NCI-H1092 (cell line): ENCODE results near the gene RAP1GAP2.
A peak's percentile ranks its signal among the peaks of the same experiment; 100 is the strongest.
"Not testable (repeated sequence)": the region's sequence is repeated elsewhere in the genome, so short reads cannot be mapped to it uniquely, and the experiment has no call there.

Source experiments
- DNase-seq: peaks from one replicate; lab custom pipeline; 2025; lab: John Stamatoyannopoulos, UW

The RAP1GAP2 gene

GRCh38 chr17:2885733-2886132 is 89.5 kb downstream of the RAP1GAP2 start:
- no peak for DNase-seq

DNA sequence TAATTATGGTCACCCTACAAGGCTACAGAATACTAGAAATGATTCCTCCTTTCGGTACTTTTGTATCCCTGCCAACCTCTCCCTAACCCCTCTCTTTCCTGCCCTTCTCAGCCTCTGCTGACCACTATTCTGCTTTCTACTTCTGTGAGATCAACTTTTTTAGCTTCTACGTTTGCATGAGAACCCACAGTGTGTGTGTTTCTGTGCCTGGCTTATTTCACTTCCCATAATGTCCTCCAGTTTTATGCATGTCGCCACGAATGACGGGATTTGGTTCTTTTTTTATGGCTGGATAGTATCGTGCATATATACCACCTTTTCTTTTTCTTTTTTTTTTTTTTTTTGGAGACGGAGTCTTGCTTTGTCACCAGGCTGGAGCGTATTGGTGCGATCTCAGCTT is 92.1 kb downstream of the RAP1GAP2 start:
- DNase-seq, result no peak

DNA sequence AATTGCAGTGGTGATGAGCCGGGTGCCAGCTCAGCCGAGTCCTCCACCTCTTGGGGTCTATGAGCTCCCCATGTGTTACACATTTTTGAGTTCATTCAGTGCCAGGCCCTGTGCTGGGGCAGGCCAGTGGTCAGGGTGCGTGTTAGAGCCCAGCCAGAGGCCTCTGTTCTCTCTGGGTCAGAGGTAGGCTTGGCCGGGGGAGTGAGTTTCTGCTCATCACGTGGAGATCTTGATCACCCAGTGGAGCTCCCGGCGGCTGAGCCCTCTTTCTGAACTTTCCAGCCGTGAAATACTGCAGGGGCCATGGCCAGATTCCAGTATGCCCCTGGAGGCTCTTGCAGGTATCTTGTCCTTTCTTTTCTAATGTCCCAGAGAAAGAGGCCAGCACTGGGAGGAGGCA is 93.0 kb downstream of the RAP1GAP2 start:
- DNase-seq, result no peak

- not testable (repeated sequence) for DNase-seq
Measured at GRCh38 chr17:2890778-2891177, 94.5 kb downstream of the RAP1GAP2 start.

GRCh38 chr17:2892305-2892971 is 96.2 kb downstream of the RAP1GAP2 start:
- no peak for DNase-seq

- DNase-seq, result no peak
Measured at GRCh38 chr17:2893422-2893914, 97.2 kb downstream of the RAP1GAP2 start.

DNA sequence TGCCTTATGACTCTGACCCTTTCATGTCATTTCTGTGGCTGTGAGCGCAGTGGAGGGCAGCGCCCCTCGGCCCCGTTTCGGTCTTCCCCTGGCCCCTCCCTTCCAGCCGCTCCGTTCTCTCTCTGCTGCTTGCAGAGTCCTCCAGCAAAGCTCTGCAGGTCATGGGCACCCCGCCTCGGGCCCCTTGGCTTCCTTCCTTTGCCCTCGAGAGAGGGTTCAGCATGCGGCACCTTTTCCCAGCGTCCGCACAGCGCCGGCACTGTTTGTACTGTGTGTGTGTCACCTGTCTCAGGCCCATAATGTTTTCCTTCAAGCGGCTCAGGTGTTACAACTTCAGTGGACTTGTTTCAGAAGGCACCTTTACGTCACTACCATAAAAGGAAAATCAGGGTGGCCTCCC is 98.5 kb downstream of the RAP1GAP2 start:
- DNase-seq, result no peak

DNA sequence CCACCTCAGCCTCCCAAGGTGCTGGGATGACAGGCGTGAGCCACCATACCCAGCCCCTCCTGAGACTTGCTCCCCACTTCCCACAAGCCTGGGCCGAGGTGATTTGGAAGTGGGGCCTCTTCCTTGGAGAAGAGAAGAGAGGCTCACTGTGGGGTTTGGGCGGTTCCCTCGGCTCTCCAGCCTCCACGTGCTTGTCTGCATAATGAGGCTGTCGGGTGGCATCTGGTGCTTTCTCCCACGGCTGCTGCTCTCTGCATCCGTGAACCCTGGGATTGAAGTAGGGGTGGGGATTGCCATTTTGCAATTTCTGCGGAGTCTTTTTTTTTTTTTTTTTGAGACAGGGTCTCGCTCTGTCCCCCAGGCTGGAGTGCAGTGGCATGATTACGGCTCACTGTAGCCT is 101.4 kb downstream of the RAP1GAP2 start:
- no peak for DNase-seq

GRCh38 chr17:2898255-2898926 is 102.2 kb downstream of the RAP1GAP2 start:
- no peak for DNase-seq

DNA sequence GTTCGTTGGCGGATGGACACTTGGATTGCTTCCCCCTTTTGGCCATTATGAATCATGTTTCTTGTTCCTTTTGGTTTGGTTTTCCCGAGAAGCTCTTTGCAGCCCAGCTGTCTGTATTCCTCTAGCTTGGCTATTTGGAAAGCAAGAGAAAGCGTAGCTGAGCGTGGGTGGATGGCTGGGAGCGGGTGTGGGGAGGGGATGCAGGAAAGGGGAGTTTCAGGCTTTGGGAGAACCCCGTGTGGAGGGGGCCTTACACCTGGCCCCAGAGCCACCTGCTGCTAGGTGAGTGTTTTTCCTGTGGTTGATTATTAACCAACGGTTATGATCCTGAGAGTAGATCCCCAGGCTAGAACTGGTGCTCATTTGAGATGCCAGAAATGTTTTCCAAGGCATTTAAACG is 103.7 kb downstream of the RAP1GAP2 start:
- DNase-seq, result no peak

DNA sequence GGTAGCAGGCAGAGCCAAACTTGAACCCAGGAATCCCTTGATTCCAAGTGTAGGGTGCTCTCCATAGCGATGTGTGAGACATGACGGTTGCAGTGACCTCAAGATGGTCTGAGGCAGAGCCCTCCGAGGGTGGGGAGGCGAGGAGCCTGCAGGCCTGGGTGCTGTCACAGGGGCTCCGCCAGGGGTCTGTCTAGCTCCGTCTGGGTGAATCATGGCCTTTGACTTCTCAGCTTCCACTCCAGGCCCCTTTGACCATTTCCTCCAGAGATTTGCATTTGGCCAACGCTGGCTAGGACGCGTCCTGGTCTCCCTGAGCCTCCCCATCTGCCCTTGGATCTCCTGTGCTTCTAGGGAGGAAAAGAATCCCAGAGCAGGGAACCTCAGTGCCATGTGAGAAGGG is 104.6 kb downstream of the RAP1GAP2 start:
- DNase-seq, result no peak

DNA sequence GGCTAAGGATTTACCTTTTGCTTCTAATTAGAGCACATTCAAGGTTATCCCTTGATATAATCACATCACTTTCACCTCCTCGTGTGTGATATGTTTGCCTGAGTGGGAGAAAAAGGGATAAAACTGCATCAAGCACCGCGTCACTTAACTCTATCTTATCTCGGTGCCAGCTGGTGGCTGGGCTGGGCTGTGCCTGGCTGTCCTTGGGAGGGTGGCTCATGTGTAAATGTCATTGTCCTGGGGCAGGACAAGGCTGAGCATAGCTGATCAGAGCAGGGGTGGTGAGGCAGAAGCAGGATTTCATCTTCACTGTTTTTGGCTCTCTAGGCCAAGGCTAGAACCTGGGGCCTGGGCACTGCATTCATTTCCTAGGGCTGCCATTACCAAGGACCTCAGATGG is 105.3 kb downstream of the RAP1GAP2 start:
- DNase-seq, result no peak

DNA sequence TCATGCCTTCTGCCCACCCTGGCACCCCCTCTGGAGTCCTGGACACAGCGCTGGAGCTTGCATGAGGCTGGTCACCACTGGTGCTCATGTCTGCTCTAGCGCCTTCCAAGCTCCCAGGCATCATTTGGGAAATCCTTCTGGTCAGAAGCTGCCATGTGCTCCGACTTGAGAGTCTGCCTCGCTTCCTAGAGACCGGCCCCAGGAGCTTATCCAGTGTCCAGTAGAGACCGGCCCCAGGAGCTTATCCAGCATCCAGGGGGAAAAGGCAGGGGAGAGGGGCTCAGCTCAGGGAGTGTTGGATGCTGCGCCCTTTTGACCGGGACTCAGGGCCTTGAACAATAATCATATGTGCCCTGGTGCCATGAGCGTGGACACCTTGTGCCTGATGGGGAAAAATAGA is 106.3 kb downstream of the RAP1GAP2 start:
- no peak for DNase-seq

GRCh38 chr17:2903193-2903974 is 107.1 kb downstream of the RAP1GAP2 start:
- DNase-seq, result peak; percentile 44

DNA sequence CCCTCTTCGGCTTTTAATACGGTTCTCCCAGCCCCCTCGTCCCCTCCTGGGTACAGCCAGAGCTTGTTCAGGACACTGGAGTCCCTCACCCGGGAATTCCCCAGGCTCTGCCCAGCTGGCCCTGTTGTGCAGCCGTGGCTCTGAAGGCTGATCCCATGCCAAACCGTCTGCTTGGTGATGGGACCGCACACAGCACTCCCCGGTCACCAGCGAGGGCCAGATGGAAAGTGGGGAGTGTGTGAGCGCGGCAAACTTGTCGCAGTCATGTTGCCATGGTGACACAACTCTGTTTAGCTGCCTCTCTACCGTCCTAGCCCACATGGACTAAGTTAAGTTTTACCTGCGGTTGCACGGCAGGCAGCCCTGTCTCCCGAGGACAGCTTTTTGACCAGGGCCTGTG is 107.9 kb downstream of the RAP1GAP2 start:
- no peak for DNase-seq

DNA sequence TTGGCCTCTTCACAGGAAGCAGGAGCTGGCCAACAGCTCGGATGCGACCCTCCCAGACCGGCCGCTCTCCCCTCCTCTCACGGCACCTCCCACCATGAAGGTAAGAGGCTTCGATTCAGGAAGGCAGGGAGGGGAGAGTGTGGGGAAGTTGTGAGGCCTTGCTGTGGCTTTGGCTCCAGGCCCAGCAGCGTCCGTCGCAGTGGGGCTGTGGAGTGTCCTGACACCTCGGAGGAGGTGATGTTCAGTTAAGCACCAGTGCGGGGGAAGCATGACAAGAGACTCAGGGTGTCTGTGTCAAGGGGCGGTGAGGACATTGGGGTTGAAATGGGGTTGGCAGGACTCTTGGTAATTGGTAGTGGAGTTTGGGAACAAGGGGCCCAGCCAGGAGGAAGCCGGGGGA is 109.0 kb downstream of the RAP1GAP2 start:
- DNase-seq, result no peak

- DNase-seq, result no peak
Measured at GRCh38 chr17:2905696-2906501, 109.7 kb downstream of the RAP1GAP2 start.

DNA sequence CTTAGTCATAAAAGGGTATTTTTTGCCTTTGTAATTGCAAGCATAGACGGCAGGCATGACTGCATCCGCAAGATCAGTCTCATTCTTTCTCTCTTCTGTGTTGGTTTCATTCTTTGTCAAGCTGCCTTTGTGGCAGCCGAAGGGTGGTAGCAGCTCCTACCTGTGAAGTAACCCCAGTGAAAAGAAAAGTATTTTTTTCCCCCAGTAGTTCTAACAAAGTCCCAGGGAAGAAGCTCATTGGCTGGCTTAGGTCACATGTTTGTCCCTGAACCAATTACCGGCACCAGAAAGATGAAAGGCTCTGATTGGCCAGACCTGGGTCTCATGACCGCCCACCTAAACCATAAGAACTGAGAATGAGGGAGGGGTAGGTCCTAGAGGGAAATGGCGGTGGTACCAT is 110.7 kb downstream of the RAP1GAP2 start:
- DNase-seq, result no peak

GRCh38 chr17:2909175-2909845 is 113.1 kb downstream of the RAP1GAP2 start:
- no peak for DNase-seq

DNA sequence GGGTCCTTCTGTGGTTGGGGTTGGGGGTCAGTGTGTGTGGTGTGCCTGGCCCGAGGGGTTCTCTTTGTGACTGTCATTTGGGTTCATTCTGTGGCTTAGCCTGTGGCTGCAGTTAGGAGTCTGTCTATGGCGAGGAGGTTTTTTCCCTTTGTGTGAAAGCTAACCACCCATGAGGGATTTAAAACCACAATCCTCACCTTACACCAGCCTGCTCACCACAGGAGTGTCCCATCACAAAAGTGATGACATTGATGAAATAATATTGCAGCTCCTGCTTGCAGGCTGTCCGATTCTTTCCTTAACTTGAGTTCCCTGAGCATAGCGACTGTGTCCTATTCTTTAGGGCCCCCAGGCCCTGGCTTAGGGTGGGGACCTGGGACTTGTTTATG is 113.6 kb downstream of the RAP1GAP2 start:
- DNase-seq, result no peak

DNA sequence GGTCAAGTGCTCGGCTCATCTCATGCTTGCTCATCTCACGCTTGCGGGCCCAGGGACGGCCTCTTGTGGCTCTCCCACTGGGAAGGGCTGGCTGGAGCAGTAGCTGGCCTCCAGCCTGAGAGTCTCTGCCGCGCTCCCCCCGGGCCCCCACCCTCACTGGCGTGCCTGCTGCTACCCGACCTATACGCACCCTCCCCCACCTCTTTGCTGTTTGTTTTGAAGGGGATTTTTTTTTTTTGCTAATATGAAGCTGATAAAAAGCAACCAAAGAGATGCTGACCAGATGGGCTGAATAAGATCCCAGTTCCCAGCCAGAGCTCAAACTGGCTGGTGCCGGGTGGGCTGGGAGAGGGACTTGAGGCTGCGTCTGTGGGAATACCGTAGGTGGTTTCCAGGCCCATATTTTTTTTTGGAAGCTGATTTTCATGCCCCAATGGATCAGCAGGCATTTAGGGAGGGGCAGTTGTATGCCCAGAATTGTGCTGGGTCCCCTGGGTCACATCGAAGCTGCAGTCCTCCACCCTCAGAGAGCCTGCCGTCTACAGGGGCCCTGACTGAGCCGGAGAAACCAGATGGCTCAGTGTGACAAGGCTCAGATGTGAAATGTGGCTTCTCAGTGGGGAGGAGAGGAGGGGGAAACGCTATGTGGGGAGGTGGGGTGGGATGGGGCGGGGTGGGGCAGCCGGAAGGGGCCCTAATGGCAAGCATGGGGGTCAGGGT is 115.0 kb downstream of the RAP1GAP2 start:
- no peak for DNase-seq
